HG03139 (cell line): ENCODE measurements around the gene ZNF576.
"Not testable (repeated sequence)": the region's sequence is repeated elsewhere in the genome, so short reads cannot be mapped to it uniquely, and the experiment has no call there.

Source experiments
- ATAC-seq: cut with Tn5 transposase; IDR thresholded peaks from one replicate; pipeline ENCODE4 v1.9.1; 2021; ENCODE audit not compliant: unreplicated experiment

ZNF576 gene

GRCh38 chr19:43598445-43599240, 2.2 kb downstream of the ZNF576 start:
- ATAC-seq = no peak

GRCh38 chr19:43599635-43600295, 3.4 kb downstream of the ZNF576 start:
- ATAC-seq = no peak

- ATAC-seq = not testable (repeated sequence)
Observed at GRCh38 chr19:43600326-43600725, 3.9 kb downstream of the ZNF576 start.

- no peak for ATAC-seq
Observed at GRCh38 chr19:43605875-43606568, 9.6 kb downstream of the ZNF576 start.

GRCh38 chr19:43606569-43607229, 10.3 kb downstream of the ZNF576 start:
- no peak for ATAC-seq

GRCh38 chr19:43607238-43608205, 11.1 kb downstream of the ZNF576 start:
- no peak for ATAC-seq

GRCh38 chr19:43609872-43610271, 13.5 kb downstream of the ZNF576 start:
- ATAC-seq = no peak

GRCh38 chr19:43610493-43610892, 14.1 kb downstream of the ZNF576 start:
- no peak for ATAC-seq

- ATAC-seq = no peak
Observed at GRCh38 chr19:43611788-43612187, 15.4 kb downstream of the ZNF576 start, which contains the start of gene SRRM5. SRRM5 (plus strand) TSS chr19:43612088; CDS start chr19:43612122, 34 bp downstream.

- no peak for ATAC-seq
Observed at GRCh38 chr19:43612374-43612773, 16.0 kb downstream of the ZNF576 start.

GRCh38 chr19:43616306-43616705, 19.9 kb downstream of the ZNF576 start:
- ATAC-seq = no peak

- no peak for ATAC-seq
Observed at GRCh38 chr19:43616954-43617353, 20.6 kb downstream of the ZNF576 start.

- ATAC-seq = peak; percentile 25
Observed at GRCh38 chr19:43618921-43619261, 22.5 kb downstream of the ZNF576 start.

GRCh38 chr19:43619262-43620060, 23.1 kb downstream of the ZNF576 start, which contains the start of gene ZNF428:
ZNF428 (minus strand) TSS chr19:43619629; CDS start chr19:43614304, 5,325 bp downstream.
- peak; percentile 51 for ATAC-seq

- ATAC-seq = no peak
Observed at GRCh38 chr19:43620061-43621001, 23.9 kb downstream of the ZNF576 start.

- no peak for ATAC-seq
Observed at GRCh38 chr19:43622070-43622469, 25.7 kb downstream of the ZNF576 start.

GRCh38 chr19:43622956-43623355, 26.6 kb downstream of the ZNF576 start:
- ATAC-seq = no peak
